Measurements from ENCODE around the gene OVAAL. TPM values are rescaled to one million over a fixed set of nuclear protein-coding genes. Genes with fewer than 3 reads are reported as not detected.

The OVAAL gene
- total RNA-seq, 1 donor from 2014 or later, result 5.3 TPM

DNA sequence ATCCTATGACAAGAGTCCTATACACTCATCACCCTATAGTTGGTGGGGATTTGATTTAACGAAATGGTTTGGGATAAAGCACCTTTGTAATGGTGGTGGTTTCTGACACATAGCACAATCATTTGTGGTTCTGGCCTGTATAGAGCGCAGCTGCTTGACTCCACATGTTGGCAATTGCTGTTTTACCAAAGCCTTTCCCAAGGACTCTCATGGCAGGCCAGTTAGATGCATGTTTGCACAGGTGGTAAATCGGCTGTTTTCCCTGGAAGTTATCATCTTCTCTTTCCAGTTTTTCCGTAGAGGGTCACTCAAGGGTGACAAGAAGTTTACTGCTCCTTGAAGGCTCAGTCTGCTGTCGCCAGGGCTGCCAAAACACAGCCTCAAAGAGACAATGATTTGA lies 56.0 kb downstream of the OVAAL start:
- TF ChIP-seq, protein P1, sequence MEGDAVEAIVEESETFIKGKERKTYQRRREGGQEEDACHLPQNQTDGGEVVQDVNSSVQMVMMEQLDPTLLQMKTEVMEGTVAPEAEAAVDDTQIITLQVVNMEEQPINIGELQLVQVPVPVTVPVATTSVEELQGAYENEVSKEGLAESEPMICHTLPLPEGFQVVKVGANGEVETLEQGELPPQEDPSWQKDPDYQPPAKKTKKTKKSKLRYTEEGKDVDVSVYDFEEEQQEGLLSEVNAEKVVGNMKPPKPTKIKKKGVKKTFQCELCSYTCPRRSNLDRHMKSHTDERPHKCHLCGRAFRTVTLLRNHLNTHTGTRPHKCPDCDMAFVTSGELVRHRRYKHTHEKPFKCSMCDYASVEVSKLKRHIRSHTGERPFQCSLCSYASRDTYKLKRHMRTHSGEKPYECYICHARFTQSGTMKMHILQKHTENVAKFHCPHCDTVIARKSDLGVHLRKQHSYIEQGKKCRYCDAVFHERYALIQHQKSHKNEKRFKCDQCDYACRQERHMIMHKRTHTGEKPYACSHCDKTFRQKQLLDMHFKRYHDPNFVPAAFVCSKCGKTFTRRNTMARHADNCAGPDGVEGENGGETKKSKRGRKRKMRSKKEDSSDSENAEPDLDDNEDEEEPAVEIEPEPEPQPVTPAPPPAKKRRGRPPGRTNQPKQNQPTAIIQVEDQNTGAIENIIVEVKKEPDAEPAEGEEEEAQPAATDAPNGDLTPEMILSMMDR (IDR thresholded peaks at IDR 0.05; ENCODE audit: borderline replicate concordance), result no peak
- H3K4me3 ChIP-seq, result no peak overlapping the region

DNA sequence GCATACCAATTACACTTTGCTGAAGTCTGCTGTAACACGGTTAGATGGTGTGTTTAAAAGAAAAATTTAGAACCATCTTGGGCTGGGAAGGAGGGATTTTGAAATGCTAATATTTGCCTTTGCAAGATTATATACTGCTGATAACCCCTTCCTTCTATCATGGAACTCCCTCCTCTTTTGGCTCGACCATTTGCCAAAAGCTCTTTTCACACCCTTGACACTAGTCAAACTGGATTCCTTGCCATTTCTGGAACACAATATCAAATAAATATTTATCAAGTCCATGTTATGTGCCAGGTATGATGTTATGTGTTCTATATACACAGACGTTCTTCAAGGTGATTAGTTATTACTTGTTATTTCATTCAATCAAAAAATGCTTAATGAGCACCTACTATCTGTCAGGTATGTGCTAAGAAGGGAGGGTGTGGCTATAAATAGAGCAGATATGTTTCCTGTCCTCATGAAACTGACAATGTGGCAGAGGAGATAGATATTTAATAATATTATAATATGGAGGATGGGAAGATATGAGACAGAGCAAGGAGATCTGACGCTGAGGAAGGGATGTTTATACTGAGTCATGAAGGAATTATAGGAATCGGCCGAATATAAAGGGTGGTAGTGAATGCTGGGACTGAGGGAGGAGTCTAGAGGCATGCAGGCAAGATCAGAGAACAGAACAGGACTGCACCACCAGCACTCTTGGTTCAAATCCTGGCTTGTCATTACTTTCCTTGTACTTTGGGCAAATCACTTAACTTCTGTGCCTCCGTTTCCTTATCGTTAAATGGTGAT lies 56.9 kb downstream of the OVAAL start:
- Histone ChIP-seq H3K4me1 (peaks cover 39% of the 10 kb centered on the region), H3K27me3 (ENCODE audit: low read depth) (no peaks in the 10 kb centered on the region), H3K36me3 (no peaks in the 10 kb centered on the region), H3K9me3 (replicated peaks) (no peaks in the 10 kb centered on the region), H3K27ac (replicated peaks) (no peak overlapping the region), H3K4me3 (no peak overlapping the region)
- intact Hi-C loops (cut with micrococcal nuclease), result no loop called here
- DNase-seq, result no peak
- TF ChIP-seq, protein P1 (IDR thresholded peaks at IDR 0.05; ENCODE audit: borderline replicate concordance), result no peak

More for the DNA sequence above, 56.0 kb downstream of the OVAAL start:
- DNase-seq, result no peak
- intact Hi-C loops (cut with micrococcal nuclease), result no loop called here
- H3K36me3 ChIP-seq, result no peaks in the 10 kb centered on the region
- H3K27me3 ChIP-seq (ENCODE audit: low read depth), result no peaks in the 10 kb centered on the region
- peaks cover 49% of the 10 kb centered on the region for H3K4me1 ChIP-seq
- no peaks in the 10 kb centered on the region for H3K9me3 ChIP-seq (replicated peaks)
- no peak overlapping the region for H3K27ac ChIP-seq (replicated peaks)

Other genes with a start within 250 kb of the OVAAL start
- gene ACBD6, start 56.4 kb upstream of the OVAAL start, total RNA-seq, result 18.2 TPM
- gene XPR1, start 73.1 kb downstream of the OVAAL start, total RNA-seq, result 60.4 TPM

All from left ventricle myocardium inferior (tissue), 1 donor.